SK-N-SH treated with all-trans-retinoic acid at 6 μM for 48 hours (cell line): ENCODE results near the gene WNK3.
"Not testable (repeated sequence)": the region's sequence is repeated elsewhere in the genome, so short reads cannot be mapped to it uniquely, and the experiment has no call there.

Experiments used
- ATAC-seq: fragments of 200-7000 bp; cut with Tn5 transposase; 3 replicates; pipeline ENCODE4 v1.9.1; 2020; ENCODE audit warnings: mild to moderate bottlenecking, moderate library complexity
- CREB5 ChIP-seq: fragments of 250-450 bp; sonication (Bioruptor Pico); IDR thresholded peaks from 2 replicates; pipeline ENCODE4 v1.5.1; 2020; ENCODE audit warnings: low read depth, mild to moderate bottlenecking, moderate library complexity
- ESRRG ChIP-seq: fragments of 250-450 bp; sonication (Bioruptor Pico); IDR thresholded peaks from 2 replicates; pipeline ENCODE4 v1.6.1; 2021; ENCODE audit warnings: mild to moderate bottlenecking
- GLIS3 ChIP-seq: fragments of 250-450 bp; sonication (Bioruptor Pico); IDR thresholded peaks from 2 replicates; pipeline ENCODE4 v1.5.0; 2020; ENCODE audit warnings: mild to moderate bottlenecking, moderate library complexity
- ISL1 ChIP-seq: fragments of 250-450 bp; sonication (Bioruptor Pico); IDR thresholded peaks from 2 replicates; pipeline ENCODE4 v2.1.2; 2022; ENCODE audit warnings: mild to moderate bottlenecking, moderate library complexity
- TSHZ2 ChIP-seq: fragments of 250-450 bp; sonication (Bioruptor Pico); IDR thresholded peaks from 2 replicates; pipeline ENCODE4 v1.5.0; 2020; ENCODE audit warnings: mild to moderate bottlenecking, moderate library complexity
- ZFP3 ChIP-seq: fragments of 250-450 bp; sonication (Bioruptor Pico); IDR thresholded peaks from 2 replicates; pipeline ENCODE4 v1.5.0; 2020; ENCODE audit warnings: mild to moderate bottlenecking, moderate library complexity
- ZFP30 ChIP-seq: fragments of 450-650 bp; formaldehyde crosslinking; IDR thresholded peaks from 2 replicates; pipeline ENCODE4 v1.5.0; 2022; ENCODE audit warnings: mild to moderate bottlenecking, moderate library complexity
- ZNF70 ChIP-seq: fragments of 450-650 bp; formaldehyde crosslinking; IDR thresholded peaks from 2 replicates; pipeline ENCODE4 v1.5.0; 2020; ENCODE audit warnings: mild to moderate bottlenecking, moderate library complexity
- ZNF8 ChIP-seq: fragments of 450-650 bp; formaldehyde crosslinking; IDR thresholded peaks from 2 replicates; pipeline ENCODE4 v1.5.0; 2020; ENCODE audit warnings: mild to moderate bottlenecking, moderate library complexity

The WNK3 gene

GRCh38 chrX:54407266-54407665, 49.4 kb upstream of the WNK3 start (continued):
- no peak for TF ChIP-seq CREB5 (CRISPR knock-in tag)
- TF ChIP-seq, all 23 proteins: peak for 0

GRCh38 chrX:54397113-54397512, 39.3 kb upstream of the WNK3 start:
- no peak for TF ChIP-seq ZFP30 (CRISPR knock-in tag)
- no peak for ATAC-seq

- no peak for ATAC-seq
These were observed 28.5 kb upstream of the WNK3 start for GRCh38 chrX:54386314-54386713.

GRCh38 chrX:54384661-54385060, 26.8 kb upstream of the WNK3 start:
- ATAC-seq: not testable (repeated sequence)

More at GRCh38 chrX:54386314-54386713, 28.5 kb upstream of the WNK3 start:
- no peak for TF ChIP-seq ISL1 (CRISPR knock-in tag)
- no peak for TF ChIP-seq ESRRG (CRISPR knock-in tag)
- no peak for TF ChIP-seq TSHZ2 (CRISPR knock-in tag)

- ATAC-seq: no peak
- TF ChIP-seq ZNF8 (CRISPR knock-in tag): no peak
- TF ChIP-seq ESRRG (CRISPR knock-in tag): no peak
These were observed 1.6 kb upstream of the WNK3 start for GRCh38 chrX:54359408-54359807.

- TF ChIP-seq TSHZ2 (CRISPR knock-in tag): 0 out of 2 replicates have a peak, but pooled peaks have one; percentile 23
- TF ChIP-seq GLIS3: no peak
- peak; percentile 28; the same call in 1 of the 2 replicates for TF ChIP-seq ZFP3 (CRISPR knock-in tag)
- 0 out of 2 replicates have a peak, but pooled peaks have one; percentile 5 for TF ChIP-seq ZNF70 (CRISPR knock-in tag)
- TF ChIP-seq ZFP30 (CRISPR knock-in tag): no peak
- TF ChIP-seq CREB5 (CRISPR knock-in tag): no peak
- ATAC-seq: peak; percentile 65
These were observed 772 bp upstream of the WNK3 start for GRCh38 chrX:54358424-54359211.

- ATAC-seq: no peak
- TF ChIP-seq ZNF8 (CRISPR knock-in tag) (peak; percentile 97), ZNF70 (CRISPR knock-in tag) (no peak), TSHZ2 (CRISPR knock-in tag) (no peak)
These were observed 5.2 kb downstream of the WNK3 start for GRCh38 chrX:54352677-54353076.

- ATAC-seq: not testable (repeated sequence)
These were observed 20.5 kb downstream of the WNK3 start for GRCh38 chrX:54337383-54337782.
